Stimulated activated CD4-positive, alpha-beta T cell treated with anti-CD3 and anti-CD28 coated beads, Interleukin-1b, Interleukin-23, amount 100 ng/mL, for 1 hour (primary cell): ENCODE measurements around the gene SCN4B.

Experiments used
- DNase-seq, 2 donors: peaks; one replicate each; pipeline ENCODE4 v3.0.0-alpha.2; 2020; ENCODE audit warnings: low read depth in 2 of 2

Gene SCN4B

GRCh38 chr11:118174006-118174567 lies 21.5 kb upstream of the SCN4B start:
- DNase-seq: no peak

- no peak for DNase-seq
These were observed 19.7 kb upstream of the SCN4B start for GRCh38 chr11:118172356-118172755.

- DNase-seq: peak; percentile 46 to 53
These were observed 18.8 kb upstream of the SCN4B start for GRCh38 chr11:118171269-118172062.

- DNase-seq: no peak
These were observed 18.3 kb upstream of the SCN4B start for GRCh38 chr11:118170882-118171268.

GRCh38 chr11:118170231-118170630 lies 17.6 kb upstream of the SCN4B start:
- DNase-seq: no peak

- no peak for DNase-seq
These were observed 16.9 kb upstream of the SCN4B start for GRCh38 chr11:118169300-118170140.

- no peak for DNase-seq
These were observed 16.1 kb upstream of the SCN4B start for GRCh38 chr11:118168751-118169150.

- no peak for DNase-seq
These were observed 15.7 kb upstream of the SCN4B start for GRCh38 chr11:118168316-118168715.

GRCh38 chr11:118167906-118168305 lies 15.3 kb upstream of the SCN4B start:
- DNase-seq: no peak

- DNase-seq: no peak
These were observed 14.6 kb upstream of the SCN4B start for GRCh38 chr11:118167253-118167652.

- DNase-seq: no peak
These were observed 14.0 kb upstream of the SCN4B start for GRCh38 chr11:118166641-118167040.

GRCh38 chr11:118164885-118165284 lies 12.3 kb upstream of the SCN4B start:
- DNase-seq: no peak

- no peak for DNase-seq
These were observed 10.9 kb upstream of the SCN4B start for GRCh38 chr11:118163494-118163893.

- DNase-seq: no peak
These were observed 10.2 kb upstream of the SCN4B start for GRCh38 chr11:118162846-118163245.

- no peak for DNase-seq
These were observed 9.2 kb upstream of the SCN4B start for GRCh38 chr11:118161786-118162185.

GRCh38 chr11:118157186-118157895 lies 4.7 kb upstream of the SCN4B start:
- DNase-seq: no peak

GRCh38 chr11:118156531-118157185 lies 4.0 kb upstream of the SCN4B start:
- no peak for DNase-seq

GRCh38 chr11:118155776-118156530 lies 3.3 kb upstream of the SCN4B start:
- no peak for DNase-seq

GRCh38 chr11:118154641-118155040 lies 2.0 kb upstream of the SCN4B start:
- no peak for DNase-seq

GRCh38 chr11:118153976-118154375 lies 1.4 kb upstream of the SCN4B start:
- no peak for DNase-seq

GRCh38 chr11:118153516-118153915 lies 893 bp upstream of the SCN4B start:
- no peak for DNase-seq
